ENCODE measurements around the gene NEDD8.

Gene NEDD8

DNA sequence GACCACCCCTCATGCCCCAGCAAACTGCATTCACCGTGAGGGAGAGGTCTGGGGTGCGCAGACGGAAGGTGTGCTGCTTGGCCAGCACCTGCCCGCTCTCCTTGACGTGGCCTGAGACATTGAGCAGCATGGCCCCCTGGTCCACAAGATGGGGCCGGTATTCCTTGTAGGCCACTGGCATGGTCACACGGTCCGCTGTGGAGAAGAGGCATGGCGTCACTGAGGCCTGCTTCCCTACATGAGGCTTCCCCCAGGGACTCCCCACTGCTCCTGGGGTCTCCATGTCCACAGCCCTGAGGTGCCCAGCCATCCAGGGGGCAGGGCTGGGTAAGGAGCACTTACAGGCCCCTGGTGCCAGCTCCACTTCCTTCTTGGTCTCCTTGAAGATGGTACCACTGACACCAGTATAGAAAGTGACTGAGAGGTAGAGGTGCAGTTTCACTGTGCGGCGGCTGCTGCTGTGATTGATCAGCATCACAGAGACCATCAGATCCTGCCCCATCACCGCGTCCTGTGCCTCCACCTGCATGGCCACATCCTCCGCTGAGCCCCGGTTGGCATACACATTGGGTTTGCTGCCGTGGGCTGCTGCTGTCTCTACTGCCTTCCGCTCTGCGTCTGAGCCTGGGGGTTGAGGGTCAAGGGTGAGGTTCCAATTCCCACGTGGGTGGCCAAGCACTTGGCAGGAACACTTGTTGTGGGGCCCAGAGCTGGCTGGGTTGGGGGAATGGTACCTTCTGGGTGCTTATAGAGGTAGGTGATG, 22.6 kb upstream of the NEDD8 start:
- Histone ChIP-seq H3K4me1 (no peaks in the 10 kb centered on the region), H3K9me3 (no peaks in the 10 kb centered on the region)
- no peak for TF ChIP-seq CTCF (IDR thresholded peaks at IDR 0.05; ENCODE audit: low read depth, low read length)

DNA sequence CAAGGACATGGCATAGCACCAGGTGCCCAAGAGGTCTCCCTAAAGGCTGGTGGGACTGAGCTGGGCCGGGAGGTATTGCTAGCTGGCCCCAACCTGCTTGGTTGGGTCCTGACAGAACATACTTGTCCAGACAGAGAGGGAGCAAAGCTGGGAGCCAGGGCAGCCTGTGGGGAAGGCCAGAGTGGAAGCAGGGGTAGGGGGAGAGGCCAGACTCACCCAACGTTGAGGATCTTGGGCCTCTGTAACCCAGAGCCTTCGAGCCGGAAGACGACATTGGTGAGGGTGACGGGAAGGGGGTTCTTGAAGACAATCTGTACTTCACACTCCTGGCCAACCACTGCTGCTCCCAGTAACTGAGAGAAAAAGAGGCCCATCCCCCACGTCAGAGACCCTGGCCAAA, 21.8 kb upstream of the NEDD8 start:
- Histone ChIP-seq H3K4me1 (no peaks in the 10 kb centered on the region), H3K9me3 (no peaks in the 10 kb centered on the region), H3K36me3 (no peaks in the 10 kb centered on the region), H3K4me3 (ENCODE audit: low read depth, low read length) (no peak overlapping the region), H3K27me3 (no peaks in the 10 kb centered on the region)
- TF ChIP-seq CTCF (IDR thresholded peaks at IDR 0.05; ENCODE audit: low read depth, low read length), result no peak
- no peak for DNase-seq

More for the DNA sequence above, 22.6 kb upstream of the NEDD8 start:
- Histone ChIP-seq H3K4me3 (ENCODE audit: low read depth, low read length) (no peak overlapping the region), H3K27me3 (no peaks in the 10 kb centered on the region), H3K36me3 (no peaks in the 10 kb centered on the region)
- no peak for DNase-seq

- no peaks in the 10 kb centered on the region for H3K27me3 ChIP-seq
- no peak overlapping the region for H3K4me3 ChIP-seq (ENCODE audit: low read depth, low read length)
- no peak for TF ChIP-seq CTCF (IDR thresholded peaks at IDR 0.05; ENCODE audit: low read depth, low read length)
- H3K9me3 ChIP-seq, result no peaks in the 10 kb centered on the region
- no peaks in the 10 kb centered on the region for H3K4me1 ChIP-seq
- no peaks in the 10 kb centered on the region for H3K36me3 ChIP-seq
- DNase-seq, result no peak
Measured at GRCh38 chr14:24252289-24253124, 20.3 kb upstream of the NEDD8 start.

DNA sequence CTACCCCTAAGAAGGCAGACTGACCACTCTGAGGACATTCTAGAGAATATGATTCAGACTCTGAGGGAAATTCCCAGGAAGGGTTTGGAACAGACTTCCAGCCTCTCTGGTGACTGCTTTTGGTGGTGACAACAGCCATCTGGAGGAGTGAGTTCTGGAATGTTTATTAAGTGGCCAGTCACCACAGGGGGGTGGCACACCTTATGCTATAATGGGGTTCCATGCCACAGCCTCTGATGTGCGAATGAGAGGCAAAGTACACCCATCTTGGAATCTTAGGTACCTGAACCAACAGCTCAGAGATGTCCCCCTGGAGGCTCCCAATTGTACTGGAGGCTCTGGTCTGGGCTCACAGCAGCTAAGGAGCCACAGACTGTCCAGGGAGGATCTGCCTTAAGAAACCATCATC, 19.7 kb upstream of the NEDD8 start:
- Histone ChIP-seq H3K4me3 (ENCODE audit: low read depth, low read length) (no peak overlapping the region), H3K4me1 (no peaks in the 10 kb centered on the region), H3K36me3 (no peaks in the 10 kb centered on the region), H3K9me3 (no peaks in the 10 kb centered on the region), H3K27me3 (no peaks in the 10 kb centered on the region)
- TF ChIP-seq CTCF (IDR thresholded peaks at IDR 0.05; ENCODE audit: low read depth, low read length), result no peak
- DNase-seq, result no peak

DNA sequence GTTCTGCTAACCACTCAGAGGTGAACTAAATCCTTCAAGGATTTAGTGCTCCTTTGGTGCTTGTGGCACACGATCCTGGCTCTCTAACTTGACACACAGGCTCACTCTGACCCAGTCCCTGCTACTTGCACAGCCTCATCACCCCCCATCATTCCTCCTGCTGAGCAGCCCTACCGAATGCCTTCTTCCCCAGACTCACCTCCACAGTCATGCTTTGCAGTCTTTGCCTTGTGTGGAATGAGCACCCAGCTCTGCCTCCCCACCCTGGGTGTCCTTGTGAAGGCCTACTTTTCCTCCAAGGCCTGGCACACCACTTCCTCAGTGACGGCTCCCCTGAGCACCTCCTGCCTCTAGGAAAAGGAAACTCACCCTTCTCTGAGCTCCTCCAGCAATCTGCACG, 18.2 kb upstream of the NEDD8 start:
- Histone ChIP-seq H3K36me3 (no peaks in the 10 kb centered on the region), H3K27me3 (no peaks in the 10 kb centered on the region), H3K4me1 (no peaks in the 10 kb centered on the region), H3K9me3 (no peaks in the 10 kb centered on the region), H3K4me3 (ENCODE audit: low read depth, low read length) (no peak overlapping the region)
- no peak for DNase-seq
- TF ChIP-seq CTCF (IDR thresholded peaks at IDR 0.05; ENCODE audit: low read depth, low read length), result no peak

Data from BE2C (cell line).